Heart right ventricle (tissue), 16 donors: ENCODE data around the gene ZC3H12C. TPM values are rescaled to one million over a fixed set of nuclear protein-coding genes. Genes with fewer than 3 reads are reported as not detected.

Source experiments
- ATAC-seq, 8 donors: fragments of 200-7000 bp; cut with Tn5 transposase; one replicate each; pipeline ENCODE4 v1.9.1; 2020; ENCODE audit warnings: mild to moderate bottlenecking in 8 of 8, moderate library complexity in 8 of 8, moderate number of reproducible peaks in 1 of 8
- DNase-seq, 2 donors: peaks; one replicate each; pipeline ENCODE4 v3.0.0-alpha.2; 2020
- H3K27ac ChIP-seq, 10 donors: fragments of 200-600 bp; sonication (generic) in 2 of 10; one replicate each; pipeline versions ENCODE4 v1.5.0 to v1.8.0; 2020 to 2022; ENCODE audit warnings: mild to moderate bottlenecking in 3 of 10
- H3K27me3 ChIP-seq, 7 donors: fragments of 200-600 bp; one replicate each; pipeline ENCODE4 v1.8.0; 2021 to 2022; ENCODE audit warnings: mild to moderate bottlenecking in 2 of 7
- H3K36me3 ChIP-seq, 9 donors: fragments of 200-600 bp; sonication (generic) in 1 of 9; one replicate each; pipeline versions ENCODE4 v1.5.0 to v1.8.0; 2020 to 2022; ENCODE audit warnings: mild to moderate bottlenecking in 2 of 9
- H3K4me1 ChIP-seq, 9 donors: fragments of 200-600 bp; sonication (generic) in 1 of 9; one replicate each; pipeline versions ENCODE4 v1.5.0 to v1.8.0; 2020 to 2022; ENCODE audit warnings: mild to moderate bottlenecking in 4 of 9
- H3K4me3 ChIP-seq, 10 donors: fragments of 200-600 bp; sonication (generic) in 2 of 10; one replicate each; pipeline versions ENCODE4 v1.5.0 to v1.8.0; 2020 to 2022; ENCODE audit warnings: mild to moderate bottlenecking in 7 of 10, moderate library complexity in 2 of 10
- H3K9me3 ChIP-seq, 11 donors: fragments of 200-600 bp in 10 of 11; sonication (generic) in 2 of 11; one replicate each; pipeline versions ENCODE4 v1.5.0 to v1.8.0; 2013 to 2022; ENCODE audit warnings: mild to moderate bottlenecking in 2 of 11, control low read depth in 1 of 11, moderate library complexity in 1 of 11
- WGBS, 2 donors: extraction: QIAGEN DNeasy Blood & Tissue Kit; methylation state at CpG; one replicate each; pipeline ENCODE4 v1.1.7; 2013; ENCODE audit warnings: inconsistent platforms in 1 of 2; 5-methylcytosine and 5-hydroxymethylcytosine counted together
- intact Hi-C, 10 donors: fragments of 100-400 bp; cut with DNase I; formaldehyde crosslinking; loops; one replicate each; pipeline versions ENCODE4 v1.11.1 to v1.14.2; 2022
- polyA plus RNA-seq, 2 donors: library from polyadenylated mRNA; stranded (reverse); fragments of 200-250 nt; gene quantifications; one replicate each; pipeline ENCODE4 v1.2.3, GENCODE V29; 2013
- total RNA-seq, 10 donors: library from RNA; stranded (reverse); fragmentation: NEBNext Ultra II Directional in 3 of 10; extraction: Animal tissue kit (Norgen Biotek cat#: 25700) in 3 of 10; gene quantifications; one replicate each; pipeline versions ENCODE4 v1.2.1 to v1.2.4, GENCODE V29; 2021 to 2023
- TF ChIP-seq, protein P1 (sequence below), 9 donors: fragments of 200-600 bp; sonication (generic) in 2 of 9; IDR thresholded peaks; one replicate each; pipeline versions ENCODE4 v1.5.0 to v1.8.0; 2021 to 2022; ENCODE audit warnings: antibody characterized with exemption in 9 of 9, mild to moderate bottlenecking in 5 of 9, moderate library complexity in 1 of 9
- donor health status: Arrhythmogenic right ventricular cardiomyopathy.
- donor health status: ischemic (EF 13 %, LVEDD 7.1; RV severe dilation, severe dysfunction).
- donor health status: healthy with polysubstance abuse.
- donor health status: DM: no; HTN: yes; CAD: no.
- donor health status: DM: no; HTN: no; CAD: no.
- donor health status: ischemic (EF 25% LVEDD 6.9; RV normal size, moderate dysfunction).
- donor health status: ischemic (EF 25% LVEDD 5.7; RV mildly dilated, moderate dysfunction).
- donor health status: healthy.
- donor health status: DM: yes; HTN: yes; CAD: no.
- donor health status: Ischemic cardiomyopathy.
- donor health status: ischemic (EF 35%, LVEDD 5.7; RV mildly dilated, moderate dysfunction).
- donor health status: nonischemic (EF 11% LVEDD 7.7; RV severe dilation, severe dysfunction).
- donor health status: DM: yes; HTN: yes; CAD: no.
- donor health status: PGD.
- donor health status: ischemic (EF 29% LVEDD 5.4; RV normal size, mild dysfunction).
- donor health status: nonischemic (EF 23%, LVEDD 6.1; RV moderate dilation, normal function).

ZC3H12C gene
- total and polyA plus RNA-seq, 12 donors: 2.1 to 22.8 (median 20.1) TPM

GRCh38 chr11:110081462-110082376, 11.5 kb upstream of the ZC3H12C start:
- H3K36me3 ChIP-seq: no peaks in the 10 kb centered on the region
- H3K4me1 ChIP-seq: peaks cover 0 to 11% (median 0%) of the 10 kb centered on the region in 9 donors
- intact Hi-C loops: loop anchor here in 2 of 10 donors (10.0 kb wide), 2 partner anchors 117 to 127 kb away; no protein-coding TSS in a partner anchor
- no peak overlapping the region for H3K27ac ChIP-seq
- DNase-seq: no peak
- ATAC-seq: no peak
- H3K27me3 ChIP-seq: no peaks in the 10 kb centered on the region
- 89 to 93% methylated on average over 7 of the region's 7 CpGs for WGBS, 2 donors
- TF ChIP-seq, protein P1, sequence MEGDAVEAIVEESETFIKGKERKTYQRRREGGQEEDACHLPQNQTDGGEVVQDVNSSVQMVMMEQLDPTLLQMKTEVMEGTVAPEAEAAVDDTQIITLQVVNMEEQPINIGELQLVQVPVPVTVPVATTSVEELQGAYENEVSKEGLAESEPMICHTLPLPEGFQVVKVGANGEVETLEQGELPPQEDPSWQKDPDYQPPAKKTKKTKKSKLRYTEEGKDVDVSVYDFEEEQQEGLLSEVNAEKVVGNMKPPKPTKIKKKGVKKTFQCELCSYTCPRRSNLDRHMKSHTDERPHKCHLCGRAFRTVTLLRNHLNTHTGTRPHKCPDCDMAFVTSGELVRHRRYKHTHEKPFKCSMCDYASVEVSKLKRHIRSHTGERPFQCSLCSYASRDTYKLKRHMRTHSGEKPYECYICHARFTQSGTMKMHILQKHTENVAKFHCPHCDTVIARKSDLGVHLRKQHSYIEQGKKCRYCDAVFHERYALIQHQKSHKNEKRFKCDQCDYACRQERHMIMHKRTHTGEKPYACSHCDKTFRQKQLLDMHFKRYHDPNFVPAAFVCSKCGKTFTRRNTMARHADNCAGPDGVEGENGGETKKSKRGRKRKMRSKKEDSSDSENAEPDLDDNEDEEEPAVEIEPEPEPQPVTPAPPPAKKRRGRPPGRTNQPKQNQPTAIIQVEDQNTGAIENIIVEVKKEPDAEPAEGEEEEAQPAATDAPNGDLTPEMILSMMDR (IDR thresholded peaks at IDR 0.05): no peak
- no peak overlapping the region for H3K4me3 ChIP-seq
- peaks cover 0 to 10% (median 4%) of the 10 kb centered on the region in 11 donors for H3K9me3 ChIP-seq

DNA sequence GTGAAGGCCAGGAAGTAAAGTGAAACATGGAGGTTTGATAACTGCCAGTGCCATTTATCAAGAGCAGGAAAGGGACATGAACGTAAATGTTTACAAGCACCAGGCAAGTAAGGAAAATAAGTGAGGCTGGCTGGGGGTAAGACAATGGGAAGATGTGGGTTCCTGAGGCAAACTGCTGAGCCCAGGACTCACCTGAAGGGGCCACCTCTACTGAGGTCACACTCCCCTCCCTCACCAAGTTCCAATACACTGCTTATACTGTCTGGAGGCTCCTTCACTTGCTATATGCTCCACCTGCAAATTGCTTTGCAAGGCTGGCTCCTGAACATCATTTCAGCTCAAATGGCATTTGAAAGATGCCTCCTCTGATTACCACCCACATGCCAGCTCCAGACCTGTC, 10.3 kb upstream of the ZC3H12C start:
- DNase-seq (no peak), ATAC-seq (no peak)
- Histone ChIP-seq H3K4me1 (peaks cover 0 to 18% (median 0%) of the 10 kb centered on the region in 9 donors), H3K4me3 (no peak overlapping the region), H3K27ac (no peak overlapping the region), H3K9me3 (peaks cover 0 to 10% (median 4%) of the 10 kb centered on the region in 11 donors), H3K36me3 (no peaks in the 10 kb centered on the region), H3K27me3 (no peaks in the 10 kb centered on the region)
- WGBS, 2 donors: 82 to 84% methylated on average over 1 of the region's 1 CpG
- intact Hi-C loops: loop anchor here in 2 of 10 donors (10.0 kb wide), 2 partner anchors 118 to 128 kb away; no protein-coding TSS in a partner anchor
- TF ChIP-seq, protein P1 (IDR thresholded peaks at IDR 0.05): no peak

DNA sequence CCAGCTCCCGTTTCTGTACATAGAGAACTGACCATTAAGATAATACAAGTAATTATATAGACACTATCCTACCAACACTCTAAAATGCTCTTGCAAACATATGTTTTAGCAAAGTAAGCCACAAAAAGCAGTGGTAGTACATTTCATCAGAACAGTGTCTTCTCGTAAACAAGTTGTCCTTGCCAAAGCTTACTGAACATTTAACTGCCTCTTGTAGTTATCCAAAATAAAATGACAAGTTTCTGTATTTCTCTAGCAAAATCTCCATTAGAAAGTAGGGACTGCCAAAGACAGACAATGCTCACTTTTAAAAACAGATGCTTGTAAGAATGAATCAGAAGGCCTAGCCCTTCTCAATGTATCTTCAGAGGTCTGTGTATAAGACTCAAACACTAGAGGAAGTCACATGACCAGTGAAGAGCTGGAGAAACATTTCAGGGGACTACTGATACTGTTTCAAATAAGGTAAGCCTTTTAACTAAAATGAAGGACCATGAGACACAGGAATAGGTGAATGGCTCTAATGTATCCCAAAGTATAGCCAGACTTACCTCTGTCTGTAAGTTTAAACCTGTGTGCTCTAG, 7.8 kb upstream of the ZC3H12C start:
- ATAC-seq (peak in 1 of 8 donors; percentile 46), DNase-seq (no peak)
- intact Hi-C loops: loop anchor here in 2 of 10 donors (10.0 kb wide), 2 partner anchors 121 to 131 kb away; no protein-coding TSS in a partner anchor
- no peak overlapping the region for H3K27ac ChIP-seq
- H3K4me1 ChIP-seq: peaks cover 0 to 18% (median 0%) of the 10 kb centered on the region in 9 donors
- H3K36me3 ChIP-seq: no peaks in the 10 kb centered on the region
- WGBS, 2 donors: 81 to 89% methylated on average over 2 of the region's 2 CpGs
- no peaks in the 10 kb centered on the region for H3K9me3 ChIP-seq
- H3K27me3 ChIP-seq: peaks cover 0 to 3% (median 0%) of the 10 kb centered on the region in 7 donors
- H3K4me3 ChIP-seq: no peak overlapping the region
- TF ChIP-seq, protein P1 (IDR thresholded peaks at IDR 0.05): no peak

GRCh38 chr11:110086892-110087309, 6.3 kb upstream of the ZC3H12C start:
- H3K27ac ChIP-seq: no peak overlapping the region
- TF ChIP-seq, protein P1 (IDR thresholded peaks at IDR 0.05): no peak
- peaks cover 0 to 3% (median 0%) of the 10 kb centered on the region in 7 donors for H3K27me3 ChIP-seq
- intact Hi-C loops: loop anchor here in 2 of 10 donors (10.0 kb wide), 2 partner anchors 122 to 132 kb away; no protein-coding TSS in a partner anchor
- peaks cover 0 to 19% (median 1%) of the 10 kb centered on the region in 9 donors for H3K4me1 ChIP-seq
- 49 to 56% methylated on average over 3 of the region's 3 CpGs for WGBS, 2 donors
- H3K4me3 ChIP-seq: no peak overlapping the region
- DNase-seq: no peak
- peak in 1 of 8 donors; percentile 35 for ATAC-seq
- H3K9me3 ChIP-seq: no peaks in the 10 kb centered on the region
- H3K36me3 ChIP-seq: no peaks in the 10 kb centered on the region
